Fibroblast of skin of back (primary cell): ENCODE data around the gene IRF6.

ENCODE experiments used
- DNase-seq: peaks from one replicate; pipeline ENCODE4 v3.0.0-alpha.2; 2013

Gene IRF6

GRCh38 chr1:209790286-209791193 is 15.4 kb downstream of the IRF6 start:
- DNase-seq = peak; percentile 44

DNA sequence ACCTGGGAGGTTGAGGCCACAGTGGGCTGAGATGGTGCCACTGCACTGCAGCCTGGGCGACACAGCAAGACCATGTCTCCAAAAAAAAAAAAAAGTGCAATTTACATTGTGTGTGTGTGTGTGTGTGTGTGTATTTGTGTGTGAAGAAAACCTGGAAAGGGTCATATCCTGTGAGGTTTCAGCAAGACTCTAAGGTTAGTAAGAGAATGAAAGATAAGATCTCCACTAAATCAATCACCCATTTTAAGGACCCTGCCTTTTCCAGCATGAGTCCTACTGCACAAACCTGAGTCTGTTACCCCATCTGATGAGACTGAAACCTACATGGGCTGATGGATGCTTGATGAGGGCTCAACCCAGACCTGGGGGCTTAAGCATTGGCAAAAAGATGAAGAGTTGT is 16.7 kb downstream of the IRF6 start:
- DNase-seq = no peak

GRCh38 chr1:209787551-209787950 is 18.4 kb downstream of the IRF6 start:
- DNase-seq = no peak

- DNase-seq = no peak
Measured at GRCh38 chr1:209786146-209786545, 19.8 kb downstream of the IRF6 start.

DNA sequence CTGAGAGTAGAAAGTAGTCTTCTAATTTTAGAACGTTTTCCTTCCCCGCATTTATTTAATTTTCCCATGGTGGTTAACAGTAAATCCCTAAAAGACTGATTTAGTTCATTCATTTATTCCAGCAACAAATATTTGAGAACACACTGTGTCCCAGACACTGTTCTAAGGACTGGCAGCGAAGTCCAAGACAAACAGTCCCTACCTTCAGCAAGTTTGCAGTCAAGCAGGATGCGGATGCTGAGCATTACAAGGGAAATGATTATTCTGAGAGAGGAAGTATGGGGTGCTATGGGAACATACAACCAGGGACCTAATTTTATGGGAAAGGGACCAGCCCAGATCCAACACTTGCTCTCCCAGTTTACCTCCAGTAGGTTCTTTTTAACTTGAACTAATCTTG is 20.4 kb downstream of the IRF6 start:
- no peak for DNase-seq

DNA sequence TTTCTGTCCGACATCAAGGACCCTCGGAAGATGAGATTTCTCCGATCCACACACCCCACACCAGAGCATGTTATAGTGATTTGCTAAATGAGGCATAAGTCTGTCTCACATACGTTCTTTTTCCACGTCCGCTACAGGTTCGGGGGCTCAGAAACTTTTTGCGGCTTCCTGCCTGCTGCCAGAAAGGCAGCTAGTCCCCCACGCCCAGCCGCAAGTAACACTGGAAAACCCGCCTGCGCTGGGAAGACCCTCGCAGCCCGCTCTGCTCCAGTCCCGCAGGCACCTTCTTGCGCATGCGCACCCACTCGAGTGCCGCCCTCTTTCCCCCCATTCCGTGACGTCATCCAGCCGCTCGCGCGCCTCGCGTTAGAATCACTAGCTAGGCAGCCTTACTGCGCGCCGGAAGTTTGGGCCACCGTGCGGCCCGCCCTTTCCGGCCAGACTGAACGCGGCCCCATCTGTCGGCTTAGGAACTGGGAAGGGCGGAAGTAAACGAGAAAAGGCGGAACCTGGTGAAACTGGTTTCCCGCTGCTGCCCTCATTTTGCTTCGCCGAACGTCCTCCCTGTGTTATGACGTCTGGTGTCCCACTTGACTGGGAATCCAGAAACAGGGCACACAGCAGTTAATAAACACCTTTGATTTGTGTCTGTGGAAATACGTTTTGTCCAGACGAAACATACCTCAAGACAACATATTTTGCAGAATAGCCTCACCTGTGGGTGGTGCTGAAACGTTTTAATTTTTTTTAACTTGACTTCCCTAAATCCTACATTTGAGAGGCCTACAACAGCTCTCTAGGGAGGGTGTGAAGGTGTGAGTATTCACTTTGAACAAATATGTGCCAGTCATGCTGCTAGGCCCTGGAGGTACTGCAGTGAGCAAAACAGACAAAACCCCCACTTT is 21.4 kb downstream of the IRF6 start, which contains the start of gene C1orf74:
Gene C1orf74 (minus strand): TSS at position 295 of the 905 bp plus-strand sequence. CDS start 925 bp downstream, outside the sequence.
- DNase-seq = peak; percentile 98

- DNase-seq = no peak
Measured at GRCh38 chr1:209783386-209783785, 22.6 kb downstream of the IRF6 start.

DNA sequence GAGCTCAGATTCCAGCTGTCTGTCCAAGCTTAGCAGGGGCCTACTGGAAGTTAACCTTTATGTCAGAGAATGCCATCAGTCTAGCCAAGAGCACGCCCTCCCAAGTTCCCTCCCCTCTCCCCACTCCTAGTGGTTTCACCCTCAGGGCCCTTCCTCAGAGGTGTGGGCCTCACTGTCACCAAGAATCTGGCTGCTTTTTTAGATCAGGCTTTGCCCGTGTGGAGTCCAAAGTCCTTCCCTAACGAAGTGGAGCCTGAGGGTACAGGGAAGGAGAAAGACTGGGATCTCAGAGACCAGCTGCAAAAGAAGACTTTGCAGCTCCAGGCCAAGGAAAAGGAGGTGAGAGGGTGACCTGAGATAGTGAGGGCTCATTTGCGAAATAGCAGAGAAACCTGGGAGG is 25.7 kb downstream of the IRF6 start:
- DNase-seq = no peak

DNA sequence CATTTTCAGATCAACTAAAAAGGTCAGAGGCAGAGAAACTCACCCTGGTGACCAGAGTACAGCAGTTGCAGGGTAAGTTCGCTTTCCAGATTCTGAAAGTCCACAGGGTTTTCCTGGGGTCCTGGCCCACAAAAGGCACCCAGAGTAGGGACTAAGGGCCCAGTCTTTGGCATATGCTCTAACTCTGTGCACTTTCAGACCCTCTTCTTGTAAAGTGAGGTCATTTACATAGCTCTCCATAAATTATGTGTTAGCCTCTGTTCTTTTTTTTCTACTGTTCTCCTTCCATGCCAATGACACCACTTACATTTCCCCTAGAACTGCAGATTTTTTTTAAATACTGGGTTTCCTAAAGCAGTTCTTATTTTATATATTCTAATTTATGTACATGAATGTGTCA is 27.8 kb downstream of the IRF6 start:
- no peak for DNase-seq

- no peak for DNase-seq
Measured at GRCh38 chr1:209777587-209777986, 28.4 kb downstream of the IRF6 start.

DNA sequence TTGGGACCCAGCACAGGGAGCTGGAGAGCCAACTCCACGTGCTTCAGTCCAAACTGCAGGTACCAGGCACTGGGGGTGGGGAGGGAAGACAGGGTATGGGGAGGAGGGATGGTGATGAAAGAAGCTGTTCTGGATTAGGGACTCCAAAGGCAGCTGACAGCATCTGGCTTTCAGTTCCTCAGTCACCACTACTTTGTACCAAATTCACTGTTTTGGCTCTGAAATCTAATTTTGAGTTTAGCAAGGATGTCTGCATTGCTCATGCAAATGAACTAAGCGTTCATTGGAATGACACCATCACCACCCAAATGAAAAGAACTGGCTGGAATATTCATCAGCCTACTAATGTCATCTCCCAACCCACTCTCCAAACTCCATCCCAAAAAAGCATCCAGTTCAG is 30.3 kb downstream of the IRF6 start:
- DNase-seq = no peak

- DNase-seq = no peak
Measured at GRCh38 chr1:209774592-209774991, 31.4 kb downstream of the IRF6 start.

GRCh38 chr1:209772126-209772525 is 33.8 kb downstream of the IRF6 start:
- DNase-seq = no peak

DNA sequence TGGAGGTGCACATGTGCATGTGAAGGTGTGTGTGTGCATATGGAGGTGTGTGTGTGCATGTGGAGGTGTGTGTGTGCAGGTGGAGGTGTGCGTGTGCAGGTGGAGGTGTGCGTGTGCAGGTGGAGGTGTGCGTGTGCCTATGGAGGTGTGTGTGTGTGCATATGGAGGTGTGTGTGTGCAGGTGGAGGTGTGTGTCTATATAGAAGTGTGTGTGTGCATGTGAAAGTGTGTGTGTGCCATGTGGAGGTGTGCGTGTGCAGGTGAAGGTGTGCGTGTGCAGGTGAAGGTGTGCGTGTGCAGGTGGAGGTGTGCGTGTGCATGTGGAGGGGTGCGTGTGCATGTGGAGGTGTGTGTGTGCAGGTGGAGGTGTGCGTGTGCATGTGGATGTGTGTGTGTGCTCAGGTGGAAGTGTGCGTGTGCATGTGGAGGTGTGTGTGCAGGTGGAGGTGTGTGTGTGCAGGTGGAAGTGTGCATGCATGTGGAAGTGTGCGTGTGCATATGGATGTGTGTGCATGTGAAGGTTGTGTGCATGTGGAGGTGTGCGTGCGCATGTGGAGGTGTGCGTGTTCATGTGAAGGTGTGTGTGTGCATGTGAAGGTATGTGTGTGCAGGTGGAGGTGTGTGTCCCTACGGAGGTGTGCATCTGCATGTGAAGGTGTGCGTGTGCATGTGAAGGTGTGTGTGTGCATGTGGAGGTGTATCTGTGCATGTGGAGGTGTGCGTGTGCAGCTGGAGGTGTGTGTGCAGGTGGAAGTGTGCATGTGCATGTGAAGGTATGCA is 35.1 kb downstream of the IRF6 start:
- no peak for DNase-seq

DNA sequence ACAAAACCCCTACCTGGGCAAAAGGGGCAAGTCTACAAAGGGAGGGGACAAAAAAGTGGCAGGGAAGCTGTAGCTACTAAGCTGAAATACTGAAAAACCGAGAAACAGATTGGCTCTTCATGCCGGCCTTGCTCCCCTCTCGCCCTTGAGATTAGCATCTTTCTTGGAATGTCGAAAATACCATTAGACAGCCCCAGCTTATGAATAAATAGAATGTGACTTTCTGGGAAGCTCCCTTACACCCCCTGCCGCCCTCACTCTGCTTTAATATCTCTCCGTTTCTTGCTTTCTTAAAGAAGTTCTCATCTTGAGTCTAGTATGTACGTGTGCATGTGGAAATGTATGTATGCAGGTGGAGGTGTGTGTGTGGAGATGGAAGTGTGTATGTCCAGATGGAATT is 36.0 kb downstream of the IRF6 start:
- DNase-seq = peak; percentile 76

DNA sequence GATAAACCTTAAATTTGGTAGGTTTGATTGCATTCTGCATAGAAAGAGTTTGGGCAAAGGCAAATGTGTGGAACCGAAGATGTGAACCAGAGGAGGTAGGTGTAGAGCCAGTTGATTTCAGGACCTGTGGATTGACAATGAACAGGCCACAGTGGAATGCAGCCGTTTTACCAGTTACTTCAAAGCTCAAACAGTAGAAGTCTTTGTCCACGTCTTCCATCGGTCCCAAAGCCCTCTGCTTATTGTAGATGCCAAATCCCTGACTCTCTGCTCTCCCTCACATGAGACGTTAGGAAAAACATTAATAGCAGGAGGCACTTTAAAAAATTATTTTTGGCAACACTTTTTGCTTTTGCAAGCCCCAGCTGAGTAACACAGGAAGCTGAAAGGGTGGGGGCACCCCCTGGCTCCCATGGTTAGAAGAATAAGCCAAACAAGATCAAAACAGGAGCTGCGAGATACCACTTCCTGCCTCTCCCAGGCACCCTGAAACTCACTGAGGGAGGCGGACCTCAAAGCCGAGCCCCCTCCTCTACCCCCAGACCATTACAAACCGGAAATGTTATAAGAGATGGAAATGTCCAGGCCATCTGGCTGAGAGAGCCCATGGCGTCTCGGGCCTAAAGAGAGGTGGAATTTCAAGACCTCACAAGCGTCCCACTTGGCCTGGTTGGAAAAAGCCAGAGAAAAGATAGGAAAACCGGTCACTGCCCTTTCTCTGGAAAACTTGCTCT is 36.6 kb downstream of the IRF6 start:
- DNase-seq = peak; percentile 98

DNA sequence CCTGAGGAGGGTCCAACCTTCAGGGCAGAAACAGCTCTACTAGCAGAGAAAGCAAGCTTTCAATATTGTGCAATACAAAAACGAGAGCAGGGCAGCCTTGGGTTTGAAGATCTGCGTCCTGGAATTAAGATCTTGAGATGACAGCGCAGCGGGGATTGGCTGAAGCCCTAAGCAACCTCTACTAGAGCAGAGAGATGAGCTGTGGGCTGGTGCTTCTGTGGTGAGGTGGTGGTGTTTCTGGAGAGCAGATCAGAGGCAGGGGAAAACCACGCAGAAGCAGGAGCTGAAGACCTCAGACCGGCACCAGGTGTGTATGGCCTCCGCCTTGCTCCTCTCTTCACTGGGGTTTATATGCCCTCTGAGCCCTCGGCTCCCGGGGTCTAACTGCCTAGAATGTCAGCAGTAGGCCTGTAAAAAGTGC is 37.6 kb downstream of the IRF6 start:
- no peak for DNase-seq

DNA sequence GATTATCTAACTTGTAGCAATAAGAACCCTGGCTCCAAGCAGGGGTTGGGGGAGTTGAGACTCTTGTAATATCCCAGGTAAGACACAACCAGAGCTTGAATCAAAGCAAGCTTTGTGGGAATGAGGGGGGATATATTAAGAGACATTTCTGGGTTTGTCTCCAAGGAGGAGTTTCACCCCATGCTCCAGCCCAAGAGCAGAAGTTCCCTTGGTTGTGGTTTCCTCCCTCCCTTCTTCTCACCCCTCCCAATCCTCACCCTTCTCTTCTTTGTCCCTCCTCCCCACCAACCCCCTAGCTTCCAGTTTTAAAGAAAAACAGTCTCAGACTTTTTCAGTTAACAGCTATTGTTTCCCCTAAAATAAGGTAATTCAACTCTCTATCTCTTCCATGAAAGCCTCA is 38.2 kb downstream of the IRF6 start:
- DNase-seq = peak; percentile 29

DNA sequence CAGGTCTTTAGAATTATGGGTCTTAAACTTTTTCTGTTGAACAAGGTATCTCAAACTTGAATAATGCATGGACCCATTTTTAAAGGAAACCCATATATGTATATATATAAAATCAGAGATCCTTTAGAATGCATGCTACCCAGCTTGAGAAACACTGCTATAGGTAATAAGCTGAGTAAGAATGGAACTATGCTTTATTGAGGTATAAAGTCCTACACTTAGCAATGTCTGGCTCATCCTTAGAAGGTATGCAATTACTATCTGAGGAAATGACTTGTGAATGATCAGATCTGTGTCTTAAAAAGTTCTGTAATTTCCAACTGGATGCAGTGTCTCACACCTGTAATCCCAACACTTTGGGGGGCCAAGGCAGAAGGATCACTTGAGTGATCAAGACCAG is 38.8 kb downstream of the IRF6 start:
- no peak for DNase-seq

GRCh38 chr1:209766051-209766450 is 39.9 kb downstream of the IRF6 start:
- no peak for DNase-seq

GRCh38 chr1:209761011-209761635 is 44.8 kb downstream of the IRF6 start:
- DNase-seq = peak; percentile 18
